GM12873 (cell line): ENCODE measurements around the gene TXK.
A peak's percentile ranks its signal among the peaks of the same experiment; 100 is the strongest.

Experiments used
- CTCF ChIP-seq: IDR thresholded peaks from 2 replicates; pipeline ENCODE4 v1.5.1; 2012; ENCODE audit warnings: low read depth, mild to moderate bottlenecking, moderate library complexity, low read length, control low read depth; ENCODE audit not compliant: insufficient read depth; ENCODE audit errors: missing control alignments

TXK gene

GRCh38 chr4:48069026-48069425 lies 65.0 kb downstream of the TXK start:
- TF ChIP-seq CTCF: no peak

- no peak for TF ChIP-seq CTCF
Measured at GRCh38 chr4:48068182-48068581, 65.9 kb downstream of the TXK start.

- TF ChIP-seq CTCF: no peak
Measured at GRCh38 chr4:48067536-48067935, 66.5 kb downstream of the TXK start.

- TF ChIP-seq CTCF: peak; percentile 10
Measured at GRCh38 chr4:48065587-48066052, 68.4 kb downstream of the TXK start.

- no peak for TF ChIP-seq CTCF
Measured at GRCh38 chr4:48064349-48064748, 69.7 kb downstream of the TXK start.

- TF ChIP-seq CTCF: no peak
Measured at GRCh38 chr4:48058617-48059530, 75.2 kb downstream of the TXK start.

GRCh38 chr4:48051078-48051477 lies 83.0 kb downstream of the TXK start:
- no peak for TF ChIP-seq CTCF
